ENCODE measurements around the gene PPP1R12B.

DNA sequence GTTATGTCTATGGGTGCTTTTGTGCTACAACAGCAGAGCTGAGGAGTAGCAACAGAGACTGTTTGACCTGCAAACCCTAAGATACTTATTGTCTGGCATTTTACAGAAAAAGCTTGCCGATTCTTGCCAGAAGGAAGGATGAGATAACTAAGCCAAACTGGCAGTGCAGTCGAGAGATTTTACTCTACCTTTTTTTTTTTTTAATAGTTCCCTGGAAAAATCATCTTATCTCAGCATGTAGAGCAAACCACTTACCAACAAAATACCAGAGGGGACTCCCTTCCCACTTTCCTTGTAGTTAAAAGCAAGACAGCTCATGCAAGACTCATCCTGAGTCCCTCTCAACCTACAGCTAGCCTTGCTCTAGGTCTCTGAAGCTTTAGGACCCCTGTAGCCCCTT is 228.9 kb downstream of the PPP1R12B start:
- TF ChIP-seq POLR2A (IDR thresholded peaks at IDR 0.05; ENCODE audit: low read depth, low read length) = no peak
- TF ChIP-seq, protein P1, sequence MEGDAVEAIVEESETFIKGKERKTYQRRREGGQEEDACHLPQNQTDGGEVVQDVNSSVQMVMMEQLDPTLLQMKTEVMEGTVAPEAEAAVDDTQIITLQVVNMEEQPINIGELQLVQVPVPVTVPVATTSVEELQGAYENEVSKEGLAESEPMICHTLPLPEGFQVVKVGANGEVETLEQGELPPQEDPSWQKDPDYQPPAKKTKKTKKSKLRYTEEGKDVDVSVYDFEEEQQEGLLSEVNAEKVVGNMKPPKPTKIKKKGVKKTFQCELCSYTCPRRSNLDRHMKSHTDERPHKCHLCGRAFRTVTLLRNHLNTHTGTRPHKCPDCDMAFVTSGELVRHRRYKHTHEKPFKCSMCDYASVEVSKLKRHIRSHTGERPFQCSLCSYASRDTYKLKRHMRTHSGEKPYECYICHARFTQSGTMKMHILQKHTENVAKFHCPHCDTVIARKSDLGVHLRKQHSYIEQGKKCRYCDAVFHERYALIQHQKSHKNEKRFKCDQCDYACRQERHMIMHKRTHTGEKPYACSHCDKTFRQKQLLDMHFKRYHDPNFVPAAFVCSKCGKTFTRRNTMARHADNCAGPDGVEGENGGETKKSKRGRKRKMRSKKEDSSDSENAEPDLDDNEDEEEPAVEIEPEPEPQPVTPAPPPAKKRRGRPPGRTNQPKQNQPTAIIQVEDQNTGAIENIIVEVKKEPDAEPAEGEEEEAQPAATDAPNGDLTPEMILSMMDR (IDR thresholded peaks at IDR 0.05; ENCODE audit: extremely low read depth in 1 of 2, insufficient read depth in 1 of 2, low read depth in 1 of 2, low read length in 2 of 2) = no peak
- TF ChIP-seq, protein P2, sequence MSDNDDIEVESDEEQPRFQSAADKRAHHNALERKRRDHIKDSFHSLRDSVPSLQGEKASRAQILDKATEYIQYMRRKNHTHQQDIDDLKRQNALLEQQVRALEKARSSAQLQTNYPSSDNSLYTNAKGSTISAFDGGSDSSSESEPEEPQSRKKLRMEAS (IDR thresholded peaks at IDR 0.05; ENCODE audit: insufficient read depth, insufficient read length) = no peak
- TF ChIP-seq JUN (IDR thresholded peaks at IDR 0.05; ENCODE audit: borderline replicate concordance, insufficient read depth, insufficient read length, low read depth) = no peak
- TF ChIP-seq FOS (IDR thresholded peaks at IDR 0.05; ENCODE audit: borderline replicate concordance, insufficient read depth, low read length) = no peak
- no peak for TF ChIP-seq EZH2 (IDR thresholded peaks at IDR 0.05; ENCODE audit: borderline replicate concordance, low read depth, low read length, severe bottlenecking)
- no peak for TF ChIP-seq POLR2AphosphoS5 (IDR thresholded peaks at IDR 0.05; ENCODE audit: insufficient read depth, low read depth, low read length)
- TF ChIP-seq GATA2 (IDR thresholded peaks at IDR 0.05; ENCODE audit: insufficient read depth, insufficient read length, low read depth, low read length) = no peak
- TF ChIP-seq MYC (IDR thresholded peaks at IDR 0.05; ENCODE audit: low read depth, low read length) = no peak
